ENCODE measurements around the gene ADGRE2.

The ADGRE2 gene

GRCh38 chr19:14732510-14732909, 45.9 kb downstream of the ADGRE2 start:
- no peak for DNase-seq

GRCh38 chr19:14731200-14731599, 47.2 kb downstream of the ADGRE2 start:
- no peak for DNase-seq

- DNase-seq, result no peak
Measured at GRCh38 chr19:14728595-14728994, 49.8 kb downstream of the ADGRE2 start.

GRCh38 chr19:14722127-14722526, 56.2 kb downstream of the ADGRE2 start:
- DNase-seq, result no peak

- DNase-seq, result no peak
Measured at GRCh38 chr19:14719162-14719561, 59.2 kb downstream of the ADGRE2 start.

GRCh38 chr19:14718522-14719116, 59.7 kb downstream of the ADGRE2 start:
- DNase-seq, result no peak

GRCh38 chr19:14715841-14716240, 62.5 kb downstream of the ADGRE2 start:
- DNase-seq, result no peak

- DNase-seq, result peak in 1 of 3 donors; percentile 23
Measured at GRCh38 chr19:14704450-14704849, 73.9 kb downstream of the ADGRE2 start.

GRCh38 chr19:14703833-14704232, 74.5 kb downstream of the ADGRE2 start:
- DNase-seq, result no peak

- DNase-seq, result no peak
Measured at GRCh38 chr19:14700711-14701375, 77.5 kb downstream of the ADGRE2 start.

- peak in 2 of 3 donors; percentile 22 to 35 for DNase-seq
Measured at GRCh38 chr19:14699641-14700040, 78.7 kb downstream of the ADGRE2 start.

GRCh38 chr19:14695471-14695870, 82.9 kb downstream of the ADGRE2 start:
- DNase-seq, result no peak

- DNase-seq, result no peak
Measured at GRCh38 chr19:14694641-14695266, 83.6 kb downstream of the ADGRE2 start.

GRCh38 chr19:14689598-14690503, 88.5 kb downstream of the ADGRE2 start, which contains the start of gene ZNF333:
Gene ZNF333, plus strand, starts transcription at chr19:14690048. Its CDS starts 3,444 bp downstream, at chr19:14693492.
- DNase-seq, result peak; percentile 93 to 99 (median 97)

- peak; percentile 44 to 63 (median 57) for DNase-seq
Measured at GRCh38 chr19:14686411-14686810, 91.9 kb downstream of the ADGRE2 start.

- DNase-seq, result peak; percentile 79 to 95 (median 94)
Measured at GRCh38 chr19:14683439-14683838, 94.9 kb downstream of the ADGRE2 start.
